ENCODE results near the gene ATF7IP2.

GRCh38 chr16:10465821-10466220 lies 80.0 kb downstream of the ATF7IP2 start:
- no peak for TF ChIP-seq CTCF (optimal IDR thresholded peaks at IDR 0.05 in 1 of 3, IDR thresholded peaks at IDR 0.05 in 1 of 3, conservative IDR thresholded peaks at IDR 0.05 in 1 of 3; ENCODE audit: extremely low read depth in 1 of 3, insufficient read depth in 2 of 3, low read length in 3 of 3)
- TF ChIP-seq EZH2 (IDR thresholded peaks at IDR 0.05; ENCODE audit: low read length), result no peak

Measured in keratinocyte (primary cell).